Neural cell (in vitro differentiated cells): ENCODE data around the gene ARL13B. TPM values are rescaled to one million over a fixed set of nuclear protein-coding genes. Genes with fewer than 3 reads are reported as not detected.

Source experiments
- H2AFZ ChIP-seq: fragments of 200-600, 300-800 bp; sonication (generic), shearing (Covaris generic); 2 replicates; pipeline ENCODE4 v1.6.0; 2014; ENCODE audit warnings: low read depth, mild to moderate bottlenecking, antibody characterized with exemption, low read length, moderate library complexity
- H3F3A ChIP-seq: fragments of 200-600 bp; shearing (Covaris generic); 2 replicates; pipeline ENCODE4 v1.6.1; 2016; ENCODE audit warnings: mild to moderate bottlenecking, moderate library complexity, mixed read lengths, antibody characterized with exemption, low read length; ENCODE audit not compliant: insufficient read depth, poor library complexity, severe bottlenecking
- H3K27ac ChIP-seq: fragments of 200-600, 300-800 bp; sonication (generic), shearing (Covaris generic); 2 replicates; pipeline ENCODE4 v1.5.1; 2014; ENCODE audit warnings: mild to moderate bottlenecking, low read length, moderate library complexity
- H3K27me3 ChIP-seq: fragments of 300-800, 200-600 bp; sonication (generic), shearing (Covaris generic); 2 replicates; pipeline ENCODE4 v1.6.0; 2014; ENCODE audit warnings: mild to moderate bottlenecking, low read depth, low read length, moderate library complexity; ENCODE audit not compliant: insufficient read depth
- H3K36me3 ChIP-seq: fragments of 300-800, 200-600 bp; sonication (generic), shearing (Covaris generic); 2 replicates; pipeline ENCODE4 v1.5.1; 2014; ENCODE audit warnings: mild to moderate bottlenecking, antibody characterized with exemption, low read length, moderate library complexity; ENCODE audit not compliant: insufficient read depth
- H3K4me2 ChIP-seq: fragments of 300-800, 200-600 bp; sonication (generic), shearing (Covaris generic); 2 replicates; pipeline ENCODE4 v1.6.0; 2014; ENCODE audit warnings: mild to moderate bottlenecking, low read length
- H3K4me3 ChIP-seq: fragments of 300-800, 200-600 bp; sonication (generic), shearing (Covaris generic); 2 replicates; pipeline ENCODE4 v1.5.1; 2014; ENCODE audit warnings: mild to moderate bottlenecking, low read length, moderate library complexity
- H3K79me2 ChIP-seq: fragments of 200-600 bp; shearing (Covaris generic); replicated peaks from 2 replicates; pipeline ENCODE4 v1.6.0; 2014; ENCODE audit warnings: mild to moderate bottlenecking, low read length, moderate library complexity; ENCODE audit not compliant: insufficient read depth
- H3K9ac ChIP-seq: fragments of 300-800, 200-600 bp; sonication (generic), shearing (Covaris generic); 2 replicates; pipeline ENCODE4 v1.6.1; 2016; ENCODE audit warnings: mild to moderate bottlenecking, low read length, mixed read lengths
- H3K9me2 ChIP-seq: fragments of 200-600 bp; shearing (Covaris generic); 2 replicates; pipeline ENCODE4 v1.6.1; 2016; ENCODE audit warnings: mild to moderate bottlenecking, low read length, mixed read lengths; ENCODE audit not compliant: insufficient read depth
- H3K9me3 ChIP-seq: fragments of 200-600, 300-800 bp; sonication (generic), shearing (Covaris generic); 2 replicates; pipeline ENCODE4 v1.6.1; 2016; ENCODE audit warnings: mild to moderate bottlenecking, mixed run types, low read length, moderate library complexity, mixed read lengths
- H4K20me1 ChIP-seq: fragments of 200-600 bp; shearing (Covaris generic); 2 replicates; pipeline ENCODE4 v1.6.1; 2016; ENCODE audit warnings: mild to moderate bottlenecking, mixed run types; ENCODE audit not compliant: insufficient read depth
- CTCF ChIP-seq: fragments of 450-650 bp; IDR thresholded peaks from 2 replicates; pipeline ENCODE4 v1.5.1; 2014; ENCODE audit warnings: antibody characterized with exemption, mild to moderate bottlenecking, moderate library complexity; ENCODE audit not compliant: poor library complexity, severe bottlenecking
- EP300 ChIP-seq: fragments of 450-650 bp; conservative IDR thresholded peaks from 2 replicates; pipeline ENCODE4 v1.6.1; 2014; ENCODE audit warnings: antibody characterized with exemption, mild to moderate bottlenecking, moderate library complexity; ENCODE audit not compliant: poor library complexity, severe bottlenecking
- EZH2 ChIP-seq: fragments of 200-600, 300-800 bp; shearing (Covaris generic), sonication (generic); IDR thresholded peaks from 2 replicates; pipeline ENCODE4 v1.6.1; 2014; ENCODE audit warnings: antibody characterized with exemption, low read length, borderline replicate concordance, mild to moderate bottlenecking; ENCODE audit not compliant: insufficient read depth, poor library complexity, severe bottlenecking
- MXI1 ChIP-seq: fragments of 450-650 bp; conservative IDR thresholded peaks from 2 replicates; pipeline ENCODE4 v1.6.1; 2014; ENCODE audit warnings: antibody characterized with exemption, mild to moderate bottlenecking; ENCODE audit not compliant: poor library complexity, severe bottlenecking
- POLR2AphosphoS5 ChIP-seq: IDR thresholded peaks from 2 replicates; pipeline ENCODE4 v1.6.1; 2012
- RAD21 ChIP-seq: fragments of 450-650 bp; conservative IDR thresholded peaks from 2 replicates; pipeline ENCODE4 v1.6.1; 2014; ENCODE audit warnings: antibody characterized with exemption, mild to moderate bottlenecking, moderate library complexity
- REST ChIP-seq: IDR thresholded peaks from 2 replicates; pipeline ENCODE4 v1.6.1; 2012; ENCODE audit warnings: borderline replicate concordance
- SMC3 ChIP-seq: fragments of 450-650 bp; conservative IDR thresholded peaks from 2 replicates; pipeline ENCODE4 v1.6.1; 2014; ENCODE audit warnings: antibody characterized with exemption, mild to moderate bottlenecking, moderate library complexity; ENCODE audit not compliant: poor library complexity
- TAF1 ChIP-seq: IDR thresholded peaks from 2 replicates; pipeline ENCODE4 v1.6.1; 2012; ENCODE audit warnings: low read depth
- polyA plus RNA-seq: library from polyadenylated mRNA; depleted of rRNA; stranded (reverse); fragments of >200 nt; gene quantifications from 2 replicates; pipeline ENCODE4 v1.2.3, GENCODE V29; 2014

The ARL13B gene
- polyA plus RNA-seq, 1 donor from 2014 or later: 13.7 TPM

GRCh38 chr3:94070341-94070911, 90.5 kb downstream of the ARL13B start:
- TF ChIP-seq POLR2AphosphoS5 (no peak), TAF1 (no peak), MXI1 (no peak), RAD21 (no peak), REST (no peak), EZH2 (no peak), CTCF (no peak), EP300 (no peak), SMC3 (no peak)
- Histone ChIP-seq H3K9me2 (no peaks in the 10 kb centered on the region), H3K36me3 (peaks cover 6% of the 10 kb centered on the region), H3K27me3 (no peaks in the 10 kb centered on the region), H3K9ac (no peak overlapping the region), H3K4me2 (no peak overlapping the region), H3K79me2 (peaks cover 14% of the 10 kb centered on the region), H3K4me3 (no peak overlapping the region), H4K20me1 (no peaks in the 10 kb centered on the region), H2AFZ (no peak overlapping the region), H3F3A (no peaks in the 10 kb centered on the region), H3K9me3 (no peaks in the 10 kb centered on the region), H3K27ac (no peak overlapping the region)

- H3K9me3 ChIP-seq: no peaks in the 10 kb centered on the region
- H3K9me2 ChIP-seq: no peaks in the 10 kb centered on the region
- H3K9ac ChIP-seq: no peak overlapping the region
- H4K20me1 ChIP-seq: no peaks in the 10 kb centered on the region
- H2AFZ ChIP-seq: no peak overlapping the region
- no peaks in the 10 kb centered on the region for H3F3A ChIP-seq
- no peak overlapping the region for H3K27ac ChIP-seq
- peaks cover 6% of the 10 kb centered on the region for H3K79me2 ChIP-seq
- H3K4me2 ChIP-seq: no peak overlapping the region
- no peak overlapping the region for H3K4me3 ChIP-seq
- no peaks in the 10 kb centered on the region for H3K27me3 ChIP-seq
- peaks cover 5% of the 10 kb centered on the region for H3K36me3 ChIP-seq
- no peak for TF ChIP-seq CTCF
- TF ChIP-seq EZH2: no peak
- TF ChIP-seq REST: no peak
- no peak for TF ChIP-seq RAD21
- TF ChIP-seq POLR2AphosphoS5: no peak
- TF ChIP-seq SMC3: no peak
- no peak for TF ChIP-seq MXI1
- no peak for TF ChIP-seq EP300
- TF ChIP-seq TAF1: no peak
These were observed 91.8 kb downstream of the ARL13B start for GRCh38 chr3:94071713-94072284.
